D721Med (cell line): ENCODE data around the gene PCSK2.

Experiments
- DNase-seq: peaks from one replicate; pipeline ENCODE4 v3.0.0; 2011; ENCODE audit warnings: low spot score; ENCODE audit not compliant: insufficient read length
- FAIRE-seq: peaks from 2 replicates; lab custom pipeline; 2011; peaks lifted over from hg19 to GRCh38; lab: Jason Lieb, UNC
- CTCF ChIP-seq: IDR thresholded peaks from 2 replicates; pipeline ENCODE4 v1.5.1; 2012; ENCODE audit warnings: mild to moderate bottlenecking, control low read depth; ENCODE audit not compliant: insufficient read depth; ENCODE audit errors: missing control alignments

The PCSK2 gene

GRCh38 chr20:17523326-17523725, 296.5 kb downstream of the PCSK2 start:
- DNase-seq (no peak), FAIRE-seq (no peak)
- TF ChIP-seq CTCF = no peak

GRCh38 chr20:17524560-17524959, 297.7 kb downstream of the PCSK2 start:
- FAIRE-seq = no peak
- no peak for DNase-seq

GRCh38 chr20:17525132-17525531, 298.3 kb downstream of the PCSK2 start:
- DNase-seq (no peak), FAIRE-seq (no peak)
- no peak for TF ChIP-seq CTCF

More at GRCh38 chr20:17524560-17524959, 297.7 kb downstream of the PCSK2 start:
- no peak for TF ChIP-seq CTCF

- DNase-seq (no peak), FAIRE-seq (no peak)
- no peak for TF ChIP-seq CTCF
These were observed 298.8 kb downstream of the PCSK2 start for GRCh38 chr20:17525650-17526049.

- no peak for DNase-seq
- no peak for TF ChIP-seq CTCF
- FAIRE-seq = no peak
These were observed 302.7 kb downstream of the PCSK2 start for GRCh38 chr20:17529586-17529985.

GRCh38 chr20:17530153-17530552, 303.3 kb downstream of the PCSK2 start:
- TF ChIP-seq CTCF = no peak
- no peak for DNase-seq
- no peak for FAIRE-seq

- FAIRE-seq = no peak
- no peak for DNase-seq
- TF ChIP-seq CTCF = no peak
These were observed 304.1 kb downstream of the PCSK2 start, which contains the start of gene BFSP1 for GRCh38 chr20:17530716-17531664. Gene BFSP1, minus strand, starts transcription at chr20:17531379. Its CDS starts 50 bp downstream, at chr20:17531329.
